Measurements from ENCODE around the gene ITGAD.

The ITGAD gene

DNA sequence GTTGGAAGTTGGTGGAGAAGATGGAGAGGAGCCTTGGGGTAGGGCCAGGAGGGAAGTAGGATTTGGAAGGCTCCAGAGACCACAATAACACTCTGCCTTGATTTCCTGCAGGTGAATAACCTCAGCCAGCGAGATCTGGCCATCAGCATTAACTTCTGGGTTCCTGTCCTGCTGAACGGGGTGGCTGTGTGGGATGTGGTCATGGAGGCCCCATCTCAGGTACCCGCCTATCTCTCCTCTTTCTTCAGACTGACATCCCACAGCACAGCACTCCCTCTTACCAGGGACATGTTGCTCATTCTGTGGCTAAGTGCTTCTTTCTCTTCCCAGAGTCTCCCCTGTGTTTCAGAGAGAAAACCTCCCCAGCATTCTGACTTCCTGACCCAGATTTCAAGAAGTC, 30.1 kb downstream of the ITGAD start:
- no peaks in the 10 kb centered on the region for H3K36me3 ChIP-seq (ENCODE audit: control insufficient read depth, insufficient read depth, low read length)
- H3K27me3 ChIP-seq (replicated peaks; ENCODE audit: control insufficient read depth, insufficient read depth, low read length), result no peaks in the 10 kb centered on the region; the same call in 1 of the 2 replicates
- no peak overlapping the region for H3K4me3 ChIP-seq (replicated peaks; ENCODE audit: low read depth, low read length)
- no peak for DNase-seq (ENCODE audit: extremely low read depth, insufficient read length)
- TF ChIP-seq, protein P1, sequence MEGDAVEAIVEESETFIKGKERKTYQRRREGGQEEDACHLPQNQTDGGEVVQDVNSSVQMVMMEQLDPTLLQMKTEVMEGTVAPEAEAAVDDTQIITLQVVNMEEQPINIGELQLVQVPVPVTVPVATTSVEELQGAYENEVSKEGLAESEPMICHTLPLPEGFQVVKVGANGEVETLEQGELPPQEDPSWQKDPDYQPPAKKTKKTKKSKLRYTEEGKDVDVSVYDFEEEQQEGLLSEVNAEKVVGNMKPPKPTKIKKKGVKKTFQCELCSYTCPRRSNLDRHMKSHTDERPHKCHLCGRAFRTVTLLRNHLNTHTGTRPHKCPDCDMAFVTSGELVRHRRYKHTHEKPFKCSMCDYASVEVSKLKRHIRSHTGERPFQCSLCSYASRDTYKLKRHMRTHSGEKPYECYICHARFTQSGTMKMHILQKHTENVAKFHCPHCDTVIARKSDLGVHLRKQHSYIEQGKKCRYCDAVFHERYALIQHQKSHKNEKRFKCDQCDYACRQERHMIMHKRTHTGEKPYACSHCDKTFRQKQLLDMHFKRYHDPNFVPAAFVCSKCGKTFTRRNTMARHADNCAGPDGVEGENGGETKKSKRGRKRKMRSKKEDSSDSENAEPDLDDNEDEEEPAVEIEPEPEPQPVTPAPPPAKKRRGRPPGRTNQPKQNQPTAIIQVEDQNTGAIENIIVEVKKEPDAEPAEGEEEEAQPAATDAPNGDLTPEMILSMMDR (IDR thresholded peaks at IDR 0.05; ENCODE audit: insufficient read depth, low read length, poor library complexity, severe bottlenecking), result no peak

DNA sequence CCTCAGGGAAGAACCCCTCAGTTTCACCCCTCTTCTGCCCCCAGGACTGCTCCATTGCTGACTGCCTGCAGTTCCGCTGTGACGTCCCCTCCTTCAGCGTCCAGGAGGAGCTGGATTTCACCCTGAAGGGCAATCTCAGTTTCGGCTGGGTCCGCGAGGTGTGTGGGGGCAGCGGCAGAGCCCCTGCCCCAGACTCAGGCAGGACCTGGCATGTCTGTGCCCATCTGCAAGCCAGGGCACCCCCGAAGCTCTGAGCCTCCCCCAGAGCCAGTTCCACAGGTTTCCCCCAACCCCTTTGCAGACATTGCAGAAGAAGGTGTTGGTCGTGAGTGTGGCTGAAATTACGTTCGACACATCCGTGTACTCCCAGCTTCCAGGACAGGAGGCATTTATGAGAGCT, 30.7 kb downstream of the ITGAD start:
- H3K36me3 ChIP-seq (ENCODE audit: control insufficient read depth, insufficient read depth, low read length), result no peaks in the 10 kb centered on the region
- no peaks in the 10 kb centered on the region; the same call in 1 of the 2 replicates for H3K27me3 ChIP-seq (replicated peaks; ENCODE audit: control insufficient read depth, insufficient read depth, low read length)
- TF ChIP-seq, protein P1 (IDR thresholded peaks at IDR 0.05; ENCODE audit: insufficient read depth, low read length, poor library complexity, severe bottlenecking), result no peak
- H3K4me3 ChIP-seq (replicated peaks; ENCODE audit: low read depth, low read length), result no peak overlapping the region
- no peak for DNase-seq (ENCODE audit: extremely low read depth, insufficient read length)

DNA sequence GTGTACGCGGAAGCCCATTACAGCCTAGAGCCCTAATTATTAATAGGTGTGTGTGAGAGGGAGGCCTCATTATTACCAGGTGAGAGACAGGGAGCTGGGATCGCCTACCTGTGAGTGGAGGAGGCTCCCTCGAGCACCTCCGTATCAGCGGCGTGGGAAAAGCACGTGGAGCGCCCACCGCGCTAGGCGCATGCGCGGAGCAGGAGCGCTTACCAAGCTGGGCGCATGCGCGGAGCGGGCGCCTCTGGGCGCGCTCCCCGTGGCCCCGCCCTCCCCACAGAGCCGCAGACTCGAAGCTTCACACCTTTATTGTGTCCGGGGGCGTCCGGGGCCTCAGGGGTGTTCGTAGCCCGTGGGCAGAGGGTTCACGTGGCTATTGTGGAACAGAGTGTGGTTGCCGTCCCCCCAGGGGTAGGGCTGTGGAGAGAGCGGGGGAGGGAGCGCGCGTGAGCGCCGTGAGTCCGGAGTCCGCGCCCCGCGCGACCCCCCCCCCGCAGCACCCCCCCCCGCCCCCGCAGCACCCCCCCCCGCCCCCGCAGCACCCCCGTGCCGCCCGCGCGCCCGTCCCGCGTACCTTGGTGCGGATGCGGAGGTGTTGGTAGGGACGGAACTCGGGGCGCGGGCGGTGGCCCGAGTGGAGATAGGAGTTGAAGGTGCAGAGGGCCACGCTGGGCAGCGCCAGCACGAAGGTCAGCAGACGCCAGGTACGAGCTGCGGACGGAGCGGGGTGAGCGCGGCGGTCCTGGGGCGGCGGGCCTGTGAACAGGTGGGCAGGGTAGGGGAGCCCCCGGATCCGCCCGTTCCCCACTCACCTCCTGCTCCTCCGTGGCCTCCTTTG, 34.5 kb downstream of the ITGAD start:
- no peak for DNase-seq (ENCODE audit: extremely low read depth, insufficient read length)
- Histone ChIP-seq H3K27me3 (replicated peaks; ENCODE audit: control insufficient read depth, insufficient read depth, low read length) (no peaks in the 10 kb centered on the region; the same call in 1 of the 2 replicates), H3K36me3 (ENCODE audit: control insufficient read depth, insufficient read depth, low read length) (no peaks in the 10 kb centered on the region), H3K4me3 (replicated peaks; ENCODE audit: low read depth, low read length) (no peak overlapping the region)
- TF ChIP-seq, protein P1 (IDR thresholded peaks at IDR 0.05; ENCODE audit: insufficient read depth, low read length, poor library complexity, severe bottlenecking), result no peak

DNA sequence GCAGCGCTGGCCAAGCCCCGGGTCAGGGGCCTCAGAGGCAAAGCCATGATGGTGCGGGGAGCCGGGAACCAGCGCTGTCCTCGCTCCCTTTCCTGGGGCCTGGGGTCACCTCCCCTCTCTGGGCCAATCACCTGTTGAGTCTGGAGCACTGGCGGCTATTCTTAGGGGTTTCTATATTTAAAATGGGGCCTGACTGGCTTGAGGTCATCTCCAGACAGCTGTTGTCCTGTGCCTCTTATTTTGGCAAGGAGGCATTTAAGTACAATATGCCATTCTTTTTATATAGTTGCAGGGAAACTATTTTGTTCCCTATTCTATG, 35.1 kb downstream of the ITGAD start, which contains the start of gene COX6A2:
Gene COX6A2, minus strand, starts transcription at position 82 of the 319 bp plus-strand sequence. Its CDS starts 35 bp downstream, at position 47.
- H3K27me3 ChIP-seq (replicated peaks; ENCODE audit: control insufficient read depth, insufficient read depth, low read length), result no peaks in the 10 kb centered on the region; the same call in 1 of the 2 replicates
- H3K4me3 ChIP-seq (replicated peaks; ENCODE audit: low read depth, low read length), result no peak within 1 kb of the TSS
- no peak for DNase-seq (ENCODE audit: extremely low read depth, insufficient read length)
- TF ChIP-seq, protein P1 (IDR thresholded peaks at IDR 0.05; ENCODE audit: insufficient read depth, low read length, poor library complexity, severe bottlenecking), result no peak
- no peaks in the 10 kb centered on the region for H3K36me3 ChIP-seq (ENCODE audit: control insufficient read depth, insufficient read depth, low read length)

DNA sequence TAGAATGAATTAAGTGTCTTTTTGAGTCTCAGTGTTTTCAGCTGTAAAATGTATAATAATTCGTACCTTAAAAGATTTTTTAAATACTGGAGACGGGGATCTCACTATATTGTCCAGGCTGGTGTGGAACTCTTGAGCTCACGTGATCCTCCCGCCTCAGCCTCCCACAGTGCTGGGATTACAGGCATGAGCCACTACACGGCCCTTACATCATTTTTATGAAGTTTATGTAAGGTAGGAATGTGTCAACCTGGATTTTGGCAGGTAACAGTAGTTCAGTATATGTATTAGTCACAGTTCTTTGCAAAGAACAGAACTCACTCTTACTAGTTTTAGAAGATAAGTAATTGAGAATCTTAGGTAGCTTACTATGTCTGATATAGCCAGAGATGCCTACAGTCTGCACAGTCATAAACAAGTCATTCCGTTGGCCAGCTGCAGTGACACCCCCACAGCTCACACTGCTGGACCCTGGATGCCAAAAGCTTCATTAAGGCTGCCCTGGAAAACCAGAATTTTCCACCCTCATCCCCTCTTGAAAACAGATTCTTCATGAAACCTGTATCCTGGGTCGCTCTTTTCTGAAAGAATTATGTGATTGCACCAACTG, 35.6 kb downstream of the ITGAD start:
- Histone ChIP-seq H3K36me3 (ENCODE audit: control insufficient read depth, insufficient read depth, low read length) (no peaks in the 10 kb centered on the region), H3K27me3 (replicated peaks; ENCODE audit: control insufficient read depth, insufficient read depth, low read length) (no peaks in the 10 kb centered on the region; the same call in 1 of the 2 replicates), H3K4me3 (replicated peaks; ENCODE audit: low read depth, low read length) (no peak overlapping the region)
- DNase-seq (ENCODE audit: extremely low read depth, insufficient read length), result no peak
- TF ChIP-seq, protein P1 (IDR thresholded peaks at IDR 0.05; ENCODE audit: insufficient read depth, low read length, poor library complexity, severe bottlenecking), result no peak

All from GM06990 (cell line).